ENCODE data around the gene CDKN2B.

DNA sequence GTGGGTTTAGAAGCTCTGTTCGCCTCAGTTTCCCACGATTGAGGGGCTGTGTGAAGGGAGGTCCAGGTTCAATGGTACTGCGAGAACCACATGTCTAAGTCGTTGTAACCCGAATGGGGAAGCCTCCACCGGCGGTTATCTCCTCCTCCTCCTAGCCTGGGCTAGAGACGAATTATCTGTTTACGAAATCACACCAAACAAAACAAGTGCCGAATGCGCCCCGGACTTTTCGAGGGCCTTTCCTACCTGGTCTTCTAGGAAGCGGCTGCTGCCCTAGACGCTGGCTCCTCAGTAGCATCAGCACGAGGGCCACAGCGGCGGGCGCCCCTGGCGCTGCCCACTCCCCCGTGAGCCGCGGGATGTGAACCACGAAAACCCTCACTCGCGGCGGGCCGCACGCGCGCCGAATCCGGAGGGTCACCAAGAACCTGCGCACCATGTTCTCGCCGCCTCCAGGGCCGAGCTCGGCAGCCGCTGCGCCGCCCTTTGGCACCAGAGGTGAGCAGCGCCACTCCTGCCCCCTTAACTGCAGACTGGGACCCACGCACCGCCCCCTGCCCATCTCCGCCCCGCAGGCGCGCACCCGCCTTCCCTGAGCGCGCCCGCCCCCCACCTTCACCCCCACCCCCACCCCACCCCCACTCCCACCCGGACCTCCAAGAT lies 15.1 kb downstream of the CDKN2B start, which contains the start of gene CDKN2A:
- TF ChIP-seq POLR2A (IDR thresholded peaks at IDR 0.05) (no peak), POLR2AphosphoS5 (IDR thresholded peaks at IDR 0.05) (no peak), CTCF (IDR thresholded peaks at IDR 0.05) (no peak), EP300 (IDR thresholded peaks at IDR 0.05; ENCODE audit: low read depth) (no peak)

Data from transverse colon (tissue), 4 donors.